Adrenal gland (tissue), 12 donors: ENCODE data around the gene ZNF609. TPM values are rescaled to one million over a fixed set of nuclear protein-coding genes. Genes with fewer than 3 reads are reported as not detected.

ENCODE experiments used
- DNase-seq, 7 donors: peaks; one replicate each; pipeline ENCODE4 v3.0.0-alpha.2; 2019 to 2020
- H3K27ac ChIP-seq, 5 donors: fragments of 200-600 bp; sonication (generic) in 4 of 5; 1 replicate in 3 of 5; 2 replicates in 2 of 5; pipeline versions ENCODE4 v1.5.1 to v1.8.0; 2016 to 2020; ENCODE audit warnings: mild to moderate bottlenecking in 1 of 5
- H3K27me3 ChIP-seq: fragments of 200-600 bp; 2 replicates; pipeline ENCODE4 v1.8.0; 2021
- H3K36me3 ChIP-seq, 2 donors: fragments of 200-600 bp; replicated peaks in 1 of 2; 1 replicate in 1 of 2; 2 replicates in 1 of 2; pipeline versions ENCODE4 v1.5.1 to v1.8.0; 2018 to 2022
- H3K4me1 ChIP-seq, 2 donors: fragments of 200-600 bp; replicated peaks in 1 of 2; 1 replicate in 1 of 2; 2 replicates in 1 of 2; pipeline versions ENCODE4 v1.5.1 to v1.8.0; 2018 to 2021
- H3K4me3 ChIP-seq, 4 donors: fragments of 200-600 bp; sonication (generic) in 3 of 4; one replicate each; pipeline ENCODE4 v1.5.1; 2016 to 2018
- H3K9me3 ChIP-seq, 3 donors: fragments of 200-600 bp; sonication (generic) in 1 of 3; replicated peaks in 1 of 3; 1 replicate in 2 of 3; 2 replicates in 1 of 3; pipeline versions ENCODE4 v1.5.1 to v1.8.0; 2016 to 2021
- POLR2A ChIP-seq, 2 donors: fragments of 450-650 bp; IDR thresholded peaks; one replicate each; pipeline ENCODE4 v1.6.1; 2017; ENCODE audit warnings: antibody characterized with exemption in 2 of 2, mild to moderate bottlenecking in 2 of 2, moderate library complexity in 1 of 2
- whole genome bisulfite sequencing, 4 donors: extraction: QIAGEN DNeasy Blood & Tissue Kit in 2 of 4; methylation state at CpG; one replicate each; pipeline versions ENCODE4 v1.1.5 to v1.1.7; 2013 to 2017; 5-methylcytosine and 5-hydroxymethylcytosine counted together
- intact Hi-C, 2 donors: fragments of 100-400 bp; cut with DNase I; formaldehyde crosslinking; loops; one replicate each; pipeline versions ENCODE4 v1.14.1 to v1.15.0; 2022 to 2023
- polyA plus RNA-seq, 3 donors: library from polyadenylated mRNA; stranded (reverse); fragments of 200-250 nt in 2 of 3; fragments of 350-450 nt in 1 of 3; fragmentation: Illumina TruSeq in 1 of 3; extraction: RNeasy Lipid Tissue Mini Kit (QIAGEN cat#74804) in 1 of 3; gene quantifications; one replicate each; pipeline ENCODE4 v1.2.3, GENCODE V29; 2013 to 2014
- total RNA-seq, 9 donors: library from RNA; depleted of rRNA in 4 of 9; stranded (reverse); fragments of >200 nt in 4 of 9; fragments of 120-200 nt in 1 of 9; fragmentation: NEBNext Ultra II Directional in 1 of 9; extraction: Animal tissue kit (Norgen Biotek cat#: 25700) in 1 of 9; gene quantifications; one replicate each; pipeline versions ENCODE4 v1.1.0 to v1.2.4, GENCODE V29; 2013 to 2023
- TF ChIP-seq, protein P1 (sequence below), 6 experiments: fragments of 450-650 bp in 4 of 6; fragments of 200-600 bp in 2 of 6; sonication (generic) in 1 of 6; IDR thresholded peaks; 1 replicate in 5 of 6; 2 replicates in 1 of 6; pipeline versions ENCODE4 v1.5.1 to v1.8.0; 2016 to 2021; ENCODE audit warnings: antibody characterized with exemption in 6 of 6, mild to moderate bottlenecking in 2 of 6, moderate library complexity in 1 of 6
- donor health status: healthy with polysubstance abuse.
- donor health status: Bipolar disorder and iron deficiency.
- donor health status: DM: yes; HTN: yes; CAD: no.
- donor health status: DM: no; HTN: no; CAD: no.
- donor health status: DM: no; HTN: no; CAD: no.
- donor health status: DM: yes; HTN: yes; CAD: no.

The ZNF609 gene
- total and polyA plus RNA-seq, 12 donors: 4.4 to 35.5 (median 25.4) TPM

DNA sequence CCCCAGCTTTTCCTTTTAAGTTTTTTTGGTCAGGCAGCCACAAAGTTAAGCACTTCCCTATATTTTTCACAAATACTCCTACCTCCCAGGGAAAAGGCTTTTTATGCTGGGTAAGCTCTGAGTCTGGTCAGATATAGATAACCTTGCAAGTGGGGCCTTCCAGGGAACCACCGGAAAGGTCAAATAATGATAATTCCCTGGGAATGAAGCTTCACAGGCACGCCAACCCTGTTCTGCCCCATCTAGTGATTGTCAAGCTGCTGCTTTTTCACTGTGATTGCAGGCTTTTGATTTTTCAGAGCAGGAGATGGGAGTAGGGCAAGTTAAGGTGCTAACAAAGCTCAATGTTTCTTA is 121.0 kb downstream of the ZNF609 start:
- no peak for DNase-seq
- TF ChIP-seq, protein P1, sequence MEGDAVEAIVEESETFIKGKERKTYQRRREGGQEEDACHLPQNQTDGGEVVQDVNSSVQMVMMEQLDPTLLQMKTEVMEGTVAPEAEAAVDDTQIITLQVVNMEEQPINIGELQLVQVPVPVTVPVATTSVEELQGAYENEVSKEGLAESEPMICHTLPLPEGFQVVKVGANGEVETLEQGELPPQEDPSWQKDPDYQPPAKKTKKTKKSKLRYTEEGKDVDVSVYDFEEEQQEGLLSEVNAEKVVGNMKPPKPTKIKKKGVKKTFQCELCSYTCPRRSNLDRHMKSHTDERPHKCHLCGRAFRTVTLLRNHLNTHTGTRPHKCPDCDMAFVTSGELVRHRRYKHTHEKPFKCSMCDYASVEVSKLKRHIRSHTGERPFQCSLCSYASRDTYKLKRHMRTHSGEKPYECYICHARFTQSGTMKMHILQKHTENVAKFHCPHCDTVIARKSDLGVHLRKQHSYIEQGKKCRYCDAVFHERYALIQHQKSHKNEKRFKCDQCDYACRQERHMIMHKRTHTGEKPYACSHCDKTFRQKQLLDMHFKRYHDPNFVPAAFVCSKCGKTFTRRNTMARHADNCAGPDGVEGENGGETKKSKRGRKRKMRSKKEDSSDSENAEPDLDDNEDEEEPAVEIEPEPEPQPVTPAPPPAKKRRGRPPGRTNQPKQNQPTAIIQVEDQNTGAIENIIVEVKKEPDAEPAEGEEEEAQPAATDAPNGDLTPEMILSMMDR (IDR thresholded peaks at IDR 0.05): no peak
- no peak for TF ChIP-seq POLR2A (IDR thresholded peaks at IDR 0.05)
- intact Hi-C loops: no loop called here
- no peaks in the 10 kb centered on the region for H3K27me3 ChIP-seq
- peak overlapping the region in 2 of 5 donors; percentile 13 for H3K27ac ChIP-seq
- 47 to 79% (median 61%) methylated on average over 2 of the region's 2 CpGs for WGBS, 4 donors
- no peaks in the 10 kb centered on the region for H3K9me3 ChIP-seq
- no peak overlapping the region for H3K4me3 ChIP-seq
- peaks cover 0 to 39% of the 10 kb centered on the region in 2 donors for H3K4me1 ChIP-seq
- no peaks in the 10 kb centered on the region for H3K36me3 ChIP-seq

- Histone ChIP-seq H3K27ac (peak overlapping the region in 2 of 5 donors; percentile 6 to 13), H3K4me1 (peaks cover 0 to 47% of the 10 kb centered on the region in 2 donors), H3K36me3 (no peaks in the 10 kb centered on the region), H3K9me3 (no peaks in the 10 kb centered on the region), H3K27me3 (no peaks in the 10 kb centered on the region), H3K4me3 (no peak overlapping the region)
- WGBS, 4 donors: 75 to 87% (median 79%) methylated on average over 3 of the region's 3 CpGs
- TF ChIP-seq, protein P1 (IDR thresholded peaks at IDR 0.05): no peak
- TF ChIP-seq POLR2A (IDR thresholded peaks at IDR 0.05): no peak
- DNase-seq: no peak
- intact Hi-C loops: no loop called here
These were observed 121.8 kb downstream of the ZNF609 start for GRCh38 chr15:64582202-64582601.

- no peaks in the 10 kb centered on the region for H3K9me3 ChIP-seq
- H3K4me3 ChIP-seq: no peak overlapping the region
- H3K4me1 ChIP-seq: peaks cover 0 to 47% of the 10 kb centered on the region in 2 donors
- no peak for TF ChIP-seq POLR2A (IDR thresholded peaks at IDR 0.05)
- TF ChIP-seq, protein P1 (IDR thresholded peaks at IDR 0.05): no peak
- no peak overlapping the region for H3K27ac ChIP-seq
- 88% methylated on average over 4 of the region's 4 CpGs for WGBS, 4 donors
- DNase-seq: no peak
- no peaks in the 10 kb centered on the region for H3K36me3 ChIP-seq
- intact Hi-C loops: no loop called here
- H3K27me3 ChIP-seq: no peaks in the 10 kb centered on the region
These were observed 123.1 kb downstream of the ZNF609 start for GRCh38 chr15:64583519-64583918.

GRCh38 chr15:64583983-64584382 is 123.6 kb downstream of the ZNF609 start:
- Histone ChIP-seq H3K9me3 (no peaks in the 10 kb centered on the region), H3K27me3 (no peaks in the 10 kb centered on the region), H3K4me1 (peaks cover 2 to 51% of the 10 kb centered on the region in 2 donors), H3K4me3 (no peak overlapping the region), H3K27ac (no peak overlapping the region), H3K36me3 (no peaks in the 10 kb centered on the region)
- no peak for TF ChIP-seq POLR2A (IDR thresholded peaks at IDR 0.05)
- TF ChIP-seq, protein P1 (IDR thresholded peaks at IDR 0.05): no peak
- intact Hi-C loops: no loop called here
- no peak for DNase-seq
- 93 to 98% (median 95%) methylated on average over 3 of the region's 3 CpGs for WGBS, 4 donors
